ENCODE data around the gene ERBB2.

Gene ERBB2

GRCh38 chr17:39750131-39751015 lies 50.5 kb downstream of the ERBB2 start:
- Histone ChIP-seq H3F3A (ENCODE audit: low read depth) (no peaks in the 10 kb centered on the region), H3K9me2 (replicated peaks; ENCODE audit: low read depth, low read length) (no peaks in the 10 kb centered on the region), H2AFZ (ENCODE audit: low read length) (no peak overlapping the region), H3K9me3 (ENCODE audit: insufficient read depth, low read depth, low read length) (no peaks in the 10 kb centered on the region), H3K4me3 (ENCODE audit: low read length, poor library complexity, severe bottlenecking) (no peak overlapping the region), H3K27me3 (ENCODE audit: insufficient read depth, low read length, poor library complexity, severe bottlenecking) (no peaks in the 10 kb centered on the region), H3K4me1 (ENCODE audit: insufficient read depth, low read length, poor library complexity, severe bottlenecking) (peaks cover 17% of the 10 kb centered on the region), H4K20me1 (ENCODE audit: insufficient read depth, low read length, poor library complexity, severe bottlenecking) (no peaks in the 10 kb centered on the region), H3K36me3 (ENCODE audit: insufficient read depth, low read length) (no peaks in the 10 kb centered on the region), H3K4me2 (ENCODE audit: low read depth, low read length, poor library complexity, severe bottlenecking) (no peak overlapping the region), H3K79me2 (ENCODE audit: insufficient read depth, low read length) (no peaks in the 10 kb centered on the region), H3K9ac (ENCODE audit: low read depth, low read length, poor library complexity, severe bottlenecking) (no peak overlapping the region)
- TF ChIP-seq EZH2phosphoT487 (IDR thresholded peaks at IDR 0.05; ENCODE audit: borderline replicate concordance): no peak
- TF ChIP-seq, protein P1, sequence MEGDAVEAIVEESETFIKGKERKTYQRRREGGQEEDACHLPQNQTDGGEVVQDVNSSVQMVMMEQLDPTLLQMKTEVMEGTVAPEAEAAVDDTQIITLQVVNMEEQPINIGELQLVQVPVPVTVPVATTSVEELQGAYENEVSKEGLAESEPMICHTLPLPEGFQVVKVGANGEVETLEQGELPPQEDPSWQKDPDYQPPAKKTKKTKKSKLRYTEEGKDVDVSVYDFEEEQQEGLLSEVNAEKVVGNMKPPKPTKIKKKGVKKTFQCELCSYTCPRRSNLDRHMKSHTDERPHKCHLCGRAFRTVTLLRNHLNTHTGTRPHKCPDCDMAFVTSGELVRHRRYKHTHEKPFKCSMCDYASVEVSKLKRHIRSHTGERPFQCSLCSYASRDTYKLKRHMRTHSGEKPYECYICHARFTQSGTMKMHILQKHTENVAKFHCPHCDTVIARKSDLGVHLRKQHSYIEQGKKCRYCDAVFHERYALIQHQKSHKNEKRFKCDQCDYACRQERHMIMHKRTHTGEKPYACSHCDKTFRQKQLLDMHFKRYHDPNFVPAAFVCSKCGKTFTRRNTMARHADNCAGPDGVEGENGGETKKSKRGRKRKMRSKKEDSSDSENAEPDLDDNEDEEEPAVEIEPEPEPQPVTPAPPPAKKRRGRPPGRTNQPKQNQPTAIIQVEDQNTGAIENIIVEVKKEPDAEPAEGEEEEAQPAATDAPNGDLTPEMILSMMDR (conservative IDR thresholded peaks at IDR 0.05; ENCODE audit: low read length): no peak

GRCh38 chr17:39751016-39751543 lies 51.2 kb downstream of the ERBB2 start:
- Histone ChIP-seq H3K9ac (ENCODE audit: low read depth, low read length, poor library complexity, severe bottlenecking) (no peak overlapping the region), H2AFZ (ENCODE audit: low read length) (no peak overlapping the region)

GRCh38 chr17:39751637-39752036 lies 51.8 kb downstream of the ERBB2 start:
- Histone ChIP-seq H3K4me2 (ENCODE audit: low read depth, low read length, poor library complexity, severe bottlenecking) (no peak overlapping the region), H3K4me1 (ENCODE audit: insufficient read depth, low read length, poor library complexity, severe bottlenecking) (peaks cover 30% of the 10 kb centered on the region), H3K79me2 (ENCODE audit: insufficient read depth, low read length) (no peaks in the 10 kb centered on the region), H3F3A (ENCODE audit: low read depth) (no peaks in the 10 kb centered on the region), H3K9ac (ENCODE audit: low read depth, low read length, poor library complexity, severe bottlenecking) (no peak overlapping the region), H3K9me3 (ENCODE audit: insufficient read depth, low read depth, low read length) (no peaks in the 10 kb centered on the region), H3K9me2 (replicated peaks; ENCODE audit: low read depth, low read length) (no peaks in the 10 kb centered on the region), H2AFZ (ENCODE audit: low read length) (no peak overlapping the region), H3K36me3 (ENCODE audit: insufficient read depth, low read length) (no peaks in the 10 kb centered on the region), H3K4me3 (ENCODE audit: low read length, poor library complexity, severe bottlenecking) (no peak overlapping the region), H3K27me3 (ENCODE audit: insufficient read depth, low read length, poor library complexity, severe bottlenecking) (no peaks in the 10 kb centered on the region), H4K20me1 (ENCODE audit: insufficient read depth, low read length, poor library complexity, severe bottlenecking) (no peaks in the 10 kb centered on the region)
- TF ChIP-seq, protein P1 (conservative IDR thresholded peaks at IDR 0.05; ENCODE audit: low read length): no peak
- no peak for TF ChIP-seq EZH2phosphoT487 (IDR thresholded peaks at IDR 0.05; ENCODE audit: borderline replicate concordance)

More at GRCh38 chr17:39751016-39751543, 51.2 kb downstream of the ERBB2 start:
- H3K79me2 ChIP-seq (ENCODE audit: insufficient read depth, low read length): no peaks in the 10 kb centered on the region
- H3K4me1 ChIP-seq (ENCODE audit: insufficient read depth, low read length, poor library complexity, severe bottlenecking): peaks cover 24% of the 10 kb centered on the region
- no peak overlapping the region for H3K4me2 ChIP-seq (ENCODE audit: low read depth, low read length, poor library complexity, severe bottlenecking)
- H4K20me1 ChIP-seq (ENCODE audit: insufficient read depth, low read length, poor library complexity, severe bottlenecking): no peaks in the 10 kb centered on the region
- no peak overlapping the region for H3K4me3 ChIP-seq (ENCODE audit: low read length, poor library complexity, severe bottlenecking)
- TF ChIP-seq, protein P1 (conservative IDR thresholded peaks at IDR 0.05; ENCODE audit: low read length): no peak
- TF ChIP-seq EZH2phosphoT487 (IDR thresholded peaks at IDR 0.05; ENCODE audit: borderline replicate concordance): no peak
- H3F3A ChIP-seq (ENCODE audit: low read depth): no peaks in the 10 kb centered on the region
- H3K36me3 ChIP-seq (ENCODE audit: insufficient read depth, low read length): no peaks in the 10 kb centered on the region
- H3K9me2 ChIP-seq (replicated peaks; ENCODE audit: low read depth, low read length): no peaks in the 10 kb centered on the region
- H3K27me3 ChIP-seq (ENCODE audit: insufficient read depth, low read length, poor library complexity, severe bottlenecking): no peaks in the 10 kb centered on the region
- H3K9me3 ChIP-seq (ENCODE audit: insufficient read depth, low read depth, low read length): no peaks in the 10 kb centered on the region
